GM03348 (cell line): ENCODE data around the gene DDT.
"Not testable (repeated sequence)": the region's sequence is repeated elsewhere in the genome, so short reads cannot be mapped to it uniquely, and the experiment has no call there.

Experiments used
- DNase-seq: peaks from one replicate; pipeline ENCODE4 v3.0.0; 2012; ENCODE audit warnings: low spot score

DDT gene

GRCh38 chr22:23952794-23953405 is 21.3 kb downstream of the DDT start:
- DNase-seq, result not testable (repeated sequence)

- DNase-seq, result not testable (repeated sequence)
Observed at GRCh38 chr22:23951383-23951782, 22.9 kb downstream of the DDT start.

DNA sequence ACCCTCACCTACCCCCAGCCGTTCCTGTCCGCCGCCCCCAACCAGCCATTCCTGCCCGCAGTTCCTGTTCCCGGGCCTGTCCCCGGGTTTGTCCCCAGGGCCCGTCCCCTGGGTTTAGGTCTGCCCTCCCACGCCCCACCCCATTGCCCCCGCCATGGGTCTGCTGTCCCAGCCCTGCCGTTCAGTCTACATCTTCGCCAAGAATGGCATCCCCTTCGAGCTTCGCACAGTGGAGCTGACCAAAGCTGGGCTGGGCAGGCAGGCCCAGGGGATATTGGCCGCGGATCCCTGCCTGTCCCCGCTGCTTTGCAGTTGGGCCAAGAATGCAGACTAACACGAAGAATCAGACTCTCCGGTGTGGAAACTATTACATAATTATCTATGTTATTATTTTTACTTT is 24.5 kb downstream of the DDT start:
- DNase-seq, result not testable (repeated sequence)

DNA sequence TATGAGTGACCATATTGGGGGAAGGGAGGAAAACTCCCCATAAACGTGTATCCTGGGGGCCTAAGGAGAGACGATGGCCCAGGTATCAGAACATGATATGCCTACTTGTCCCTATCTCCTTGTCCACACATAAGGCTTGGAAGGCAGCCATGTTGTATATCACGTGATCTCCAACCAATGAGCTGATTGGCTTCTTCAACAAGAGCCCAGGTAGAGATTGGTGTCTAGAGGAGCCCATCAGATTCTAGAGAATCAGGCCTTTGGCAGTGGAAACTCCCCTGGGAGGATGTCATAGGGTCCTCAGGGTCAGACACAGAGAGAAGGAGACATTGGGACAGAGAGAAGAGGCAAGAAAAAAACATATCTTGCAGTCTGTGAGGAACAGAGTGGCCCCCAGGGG is 26.9 kb downstream of the DDT start:
- not testable (repeated sequence) for DNase-seq

GRCh38 chr22:23940166-23940565 is 34.1 kb downstream of the DDT start:
- DNase-seq, result not testable (repeated sequence)

DNA sequence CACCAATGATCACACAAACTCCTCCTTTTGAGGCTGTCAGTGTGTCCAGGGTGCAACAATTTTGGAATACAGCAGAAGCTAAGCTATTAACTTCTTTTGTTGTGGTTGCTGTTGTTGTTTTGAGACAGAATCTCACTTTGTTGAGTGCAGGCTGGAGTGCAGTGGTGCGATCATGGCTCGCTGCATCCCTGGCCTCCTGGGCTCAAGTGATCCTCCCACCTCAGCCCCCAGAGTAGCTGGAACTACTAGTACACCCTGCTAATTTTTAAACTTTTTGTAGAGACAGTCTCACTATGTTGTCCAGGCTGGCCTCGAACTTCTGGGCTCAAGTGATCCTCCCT is 35.3 kb downstream of the DDT start:
- no peak for DNase-seq

DNA sequence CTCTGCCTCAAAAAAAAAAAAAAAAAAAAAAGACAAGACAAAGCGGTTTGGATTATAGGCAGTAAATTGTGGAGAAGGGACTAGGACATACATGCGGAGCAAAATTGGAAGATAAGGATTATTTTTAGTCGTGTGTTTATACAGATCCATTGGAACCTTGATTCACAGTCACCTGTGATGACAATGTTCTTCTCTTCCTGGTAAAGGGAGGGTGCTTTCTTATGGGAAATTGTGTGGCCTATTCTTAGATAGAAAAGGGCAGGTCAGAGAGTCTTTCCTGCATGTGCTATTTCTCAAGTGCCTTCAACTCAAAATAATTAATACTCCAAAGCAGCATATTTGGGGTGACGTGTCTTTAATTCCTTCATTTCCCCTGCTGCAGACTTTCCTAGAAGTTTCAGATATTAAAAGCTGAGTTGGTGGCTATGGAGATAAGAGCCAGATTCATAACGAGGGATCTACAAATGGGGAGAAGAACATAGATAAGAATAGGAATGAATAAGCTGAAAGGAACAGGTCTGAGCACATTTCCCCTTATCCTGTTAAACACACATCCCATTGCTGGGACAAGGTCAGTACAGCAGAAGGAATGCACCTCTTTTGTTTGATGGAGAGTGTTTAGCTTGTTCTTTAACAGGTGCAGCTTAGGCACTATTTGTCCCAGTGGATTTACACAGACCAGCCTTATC is 35.8 kb downstream of the DDT start:
- DNase-seq, result no peak

GRCh38 chr22:23926561-23926960 is 47.7 kb downstream of the DDT start:
- no peak for DNase-seq

- no peak for DNase-seq
Observed at GRCh38 chr22:23925020-23925606, 49.1 kb downstream of the DDT start.

GRCh38 chr22:23922921-23923320 is 51.3 kb downstream of the DDT start:
- no peak for DNase-seq

DNA sequence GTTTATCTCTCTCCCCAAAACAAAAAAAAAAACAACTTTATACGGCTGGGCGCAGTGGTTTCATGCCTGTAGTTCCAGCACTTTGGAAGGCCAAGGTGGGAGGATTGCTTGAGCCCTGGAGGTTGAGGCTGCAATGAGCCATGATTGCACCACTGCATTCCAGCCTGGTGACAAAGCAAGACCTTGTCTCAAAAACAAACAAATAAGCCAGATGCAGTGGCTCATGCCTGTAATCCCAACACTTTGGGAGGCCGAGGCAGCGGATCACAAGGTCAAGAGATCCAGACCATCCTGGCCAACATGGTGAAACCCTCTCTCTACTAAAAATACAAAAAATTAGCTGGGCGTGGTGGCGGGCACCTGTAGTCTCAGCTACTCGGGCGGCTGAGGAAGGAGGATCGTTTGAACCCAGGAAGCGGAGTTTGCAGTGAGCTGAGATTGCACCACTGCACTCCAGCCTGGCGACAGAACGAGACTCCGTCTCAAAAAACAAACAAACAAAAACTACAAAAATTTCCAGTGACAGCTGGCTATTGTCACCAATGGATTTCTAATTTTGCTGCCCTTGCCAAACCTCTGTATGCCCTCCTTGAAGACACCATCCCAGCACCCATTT is 52.5 kb downstream of the DDT start:
- DNase-seq, result not testable (repeated sequence)
